Neural cell (in vitro differentiated cells): ENCODE data around the gene RNASE13. TPM values are rescaled to one million over a fixed set of nuclear protein-coding genes. Genes with fewer than 3 reads are reported as not detected.

Experiments
- H2AFZ ChIP-seq: fragments of 200-600, 300-800 bp; sonication (generic), shearing (Covaris generic); 2 replicates; pipeline ENCODE4 v1.6.0; 2014; ENCODE audit warnings: low read depth, mild to moderate bottlenecking, antibody characterized with exemption, low read length, moderate library complexity
- H3F3A ChIP-seq: fragments of 200-600 bp; shearing (Covaris generic); 2 replicates; pipeline ENCODE4 v1.6.1; 2016; ENCODE audit warnings: mild to moderate bottlenecking, moderate library complexity, mixed read lengths, antibody characterized with exemption, low read length; ENCODE audit not compliant: insufficient read depth, poor library complexity, severe bottlenecking
- H3K27ac ChIP-seq: fragments of 200-600, 300-800 bp; sonication (generic), shearing (Covaris generic); 2 replicates; pipeline ENCODE4 v1.5.1; 2014; ENCODE audit warnings: mild to moderate bottlenecking, low read length, moderate library complexity
- H3K27me3 ChIP-seq: fragments of 300-800, 200-600 bp; sonication (generic), shearing (Covaris generic); 2 replicates; pipeline ENCODE4 v1.6.0; 2014; ENCODE audit warnings: mild to moderate bottlenecking, low read depth, low read length, moderate library complexity; ENCODE audit not compliant: insufficient read depth
- H3K36me3 ChIP-seq: fragments of 300-800, 200-600 bp; sonication (generic), shearing (Covaris generic); 2 replicates; pipeline ENCODE4 v1.5.1; 2014; ENCODE audit warnings: mild to moderate bottlenecking, antibody characterized with exemption, low read length, moderate library complexity; ENCODE audit not compliant: insufficient read depth
- H3K4me2 ChIP-seq: fragments of 300-800, 200-600 bp; sonication (generic), shearing (Covaris generic); 2 replicates; pipeline ENCODE4 v1.6.0; 2014; ENCODE audit warnings: mild to moderate bottlenecking, low read length
- H3K4me3 ChIP-seq: fragments of 300-800, 200-600 bp; sonication (generic), shearing (Covaris generic); 2 replicates; pipeline ENCODE4 v1.5.1; 2014; ENCODE audit warnings: mild to moderate bottlenecking, low read length, moderate library complexity
- H3K79me2 ChIP-seq: fragments of 200-600 bp; shearing (Covaris generic); replicated peaks from 2 replicates; pipeline ENCODE4 v1.6.0; 2014; ENCODE audit warnings: mild to moderate bottlenecking, low read length, moderate library complexity; ENCODE audit not compliant: insufficient read depth
- H3K9ac ChIP-seq: fragments of 300-800, 200-600 bp; sonication (generic), shearing (Covaris generic); 2 replicates; pipeline ENCODE4 v1.6.1; 2016; ENCODE audit warnings: mild to moderate bottlenecking, low read length, mixed read lengths
- H3K9me2 ChIP-seq: fragments of 200-600 bp; shearing (Covaris generic); 2 replicates; pipeline ENCODE4 v1.6.1; 2016; ENCODE audit warnings: mild to moderate bottlenecking, low read length, mixed read lengths; ENCODE audit not compliant: insufficient read depth
- H3K9me3 ChIP-seq: fragments of 200-600, 300-800 bp; sonication (generic), shearing (Covaris generic); 2 replicates; pipeline ENCODE4 v1.6.1; 2016; ENCODE audit warnings: mild to moderate bottlenecking, mixed run types, low read length, moderate library complexity, mixed read lengths
- H4K20me1 ChIP-seq: fragments of 200-600 bp; shearing (Covaris generic); 2 replicates; pipeline ENCODE4 v1.6.1; 2016; ENCODE audit warnings: mild to moderate bottlenecking, mixed run types; ENCODE audit not compliant: insufficient read depth
- EP300 ChIP-seq: fragments of 450-650 bp; conservative IDR thresholded peaks from 2 replicates; pipeline ENCODE4 v1.6.1; 2014; ENCODE audit warnings: antibody characterized with exemption, mild to moderate bottlenecking, moderate library complexity; ENCODE audit not compliant: poor library complexity, severe bottlenecking
- EZH2 ChIP-seq: fragments of 200-600, 300-800 bp; shearing (Covaris generic), sonication (generic); IDR thresholded peaks from 2 replicates; pipeline ENCODE4 v1.6.1; 2014; ENCODE audit warnings: antibody characterized with exemption, low read length, borderline replicate concordance, mild to moderate bottlenecking; ENCODE audit not compliant: insufficient read depth, poor library complexity, severe bottlenecking
- MXI1 ChIP-seq: fragments of 450-650 bp; conservative IDR thresholded peaks from 2 replicates; pipeline ENCODE4 v1.6.1; 2014; ENCODE audit warnings: antibody characterized with exemption, mild to moderate bottlenecking; ENCODE audit not compliant: poor library complexity, severe bottlenecking
- POLR2AphosphoS5 ChIP-seq: IDR thresholded peaks from 2 replicates; pipeline ENCODE4 v1.6.1; 2012
- RAD21 ChIP-seq: fragments of 450-650 bp; conservative IDR thresholded peaks from 2 replicates; pipeline ENCODE4 v1.6.1; 2014; ENCODE audit warnings: antibody characterized with exemption, mild to moderate bottlenecking, moderate library complexity
- SMC3 ChIP-seq: fragments of 450-650 bp; conservative IDR thresholded peaks from 2 replicates; pipeline ENCODE4 v1.6.1; 2014; ENCODE audit warnings: antibody characterized with exemption, mild to moderate bottlenecking, moderate library complexity; ENCODE audit not compliant: poor library complexity
- TAF1 ChIP-seq: IDR thresholded peaks from 2 replicates; pipeline ENCODE4 v1.6.1; 2012; ENCODE audit warnings: low read depth
- polyA plus RNA-seq: library from polyadenylated mRNA; depleted of rRNA; stranded (reverse); fragments of >200 nt; gene quantifications from 2 replicates; pipeline ENCODE4 v1.2.3, GENCODE V29; 2014
- TF ChIP-seq, protein P1 (sequence below): IDR thresholded peaks from 2 replicates; pipeline ENCODE4 v1.6.1; 2012; ENCODE audit warnings: borderline replicate concordance
- TF ChIP-seq, protein P2 (sequence below): fragments of 450-650 bp; IDR thresholded peaks from 2 replicates; pipeline ENCODE4 v1.5.1; 2014; ENCODE audit warnings: antibody characterized with exemption, mild to moderate bottlenecking, moderate library complexity; ENCODE audit not compliant: poor library complexity, severe bottlenecking

RNASE13 gene
- polyA plus RNA-seq, 1 donor from 2014 or later: not detected

DNA sequence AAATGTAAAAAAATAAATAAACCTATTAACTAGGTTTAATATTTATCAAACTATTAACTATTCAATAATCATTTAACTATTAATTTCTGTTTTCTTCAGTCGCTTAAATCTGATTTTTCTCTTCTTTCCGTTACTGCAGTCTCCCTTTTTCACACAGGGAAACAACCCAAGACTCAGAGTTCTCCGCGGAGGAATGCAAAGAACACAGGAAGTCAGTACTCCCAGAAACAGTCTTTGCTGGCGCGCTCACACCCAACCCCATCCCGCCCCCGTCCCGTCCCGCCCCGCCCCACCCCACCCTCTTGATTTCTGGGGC, 45.2 kb downstream of the RNASE13 start:
- H3K9me2 ChIP-seq: no peaks in the 10 kb centered on the region
- TF ChIP-seq SMC3 (no peak), POLR2AphosphoS5 (no peak), RAD21 (no peak), MXI1 (no peak)
- H3K9ac ChIP-seq: peak overlapping the region; percentile 24
- H3F3A ChIP-seq: no peaks in the 10 kb centered on the region
- H3K36me3 ChIP-seq: peaks cover 3% of the 10 kb centered on the region
- no peaks in the 10 kb centered on the region for H4K20me1 ChIP-seq
- peaks cover 22% of the 10 kb centered on the region for H3K79me2 ChIP-seq
- H3K27me3 ChIP-seq: no peaks in the 10 kb centered on the region
- no peaks in the 10 kb centered on the region for H3K9me3 ChIP-seq
- peak overlapping the region; percentile 88 for H3K4me3 ChIP-seq
- H3K4me2 ChIP-seq: peak overlapping the region; percentile 41
- H3K27ac ChIP-seq: peak overlapping the region; percentile 60
- H2AFZ ChIP-seq: peak overlapping the region; percentile 82

DNA sequence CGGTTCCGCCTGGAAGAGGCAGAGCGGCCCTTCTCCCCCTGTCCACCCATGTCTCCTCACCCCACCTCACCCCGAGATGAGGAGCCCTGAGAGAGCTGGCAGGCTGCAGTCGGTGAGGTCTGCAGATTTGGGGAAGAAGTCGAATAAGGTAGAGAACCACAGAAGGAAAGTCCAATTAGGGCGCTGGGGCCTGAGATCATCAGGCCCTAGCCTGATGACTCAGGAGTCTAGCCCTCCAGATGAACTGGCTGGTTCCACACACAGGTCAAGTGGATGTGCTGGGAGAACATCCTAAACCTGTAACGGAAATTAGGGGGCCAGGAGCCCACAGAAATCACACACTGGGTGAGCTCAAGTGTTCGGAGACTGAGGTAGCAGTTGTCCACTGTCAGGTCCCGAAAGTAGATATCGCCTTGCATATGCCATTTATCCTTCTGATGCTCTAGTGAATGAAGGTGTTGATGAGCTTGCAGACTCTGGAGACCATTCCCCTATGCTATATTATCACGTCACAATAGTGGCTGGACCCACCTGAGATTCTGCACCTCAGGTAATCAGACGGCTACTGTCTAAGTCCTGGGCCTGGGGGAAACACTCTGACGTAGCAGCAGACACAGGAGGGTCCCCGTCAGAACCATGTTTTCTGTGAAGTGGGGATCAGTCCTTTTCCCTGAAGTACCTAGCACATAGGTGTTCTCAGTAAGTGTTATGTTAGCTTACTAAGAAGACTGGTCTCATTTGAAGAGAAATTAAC, 45.7 kb downstream of the RNASE13 start:
- Histone ChIP-seq H3K9me3 (no peaks in the 10 kb centered on the region), H3K27ac (peak overlapping the region; percentile 60), H3K9ac (peak overlapping the region; percentile 24), H3K79me2 (peaks cover 22% of the 10 kb centered on the region), H2AFZ (peak overlapping the region; percentile 82), H3K4me3 (peak overlapping the region; percentile 88), H3K36me3 (no peaks in the 10 kb centered on the region), H3K27me3 (no peaks in the 10 kb centered on the region), H3K9me2 (no peaks in the 10 kb centered on the region), H4K20me1 (no peaks in the 10 kb centered on the region), H3K4me2 (peak overlapping the region; percentile 41), H3F3A (no peaks in the 10 kb centered on the region)
- TF ChIP-seq, protein P1, sequence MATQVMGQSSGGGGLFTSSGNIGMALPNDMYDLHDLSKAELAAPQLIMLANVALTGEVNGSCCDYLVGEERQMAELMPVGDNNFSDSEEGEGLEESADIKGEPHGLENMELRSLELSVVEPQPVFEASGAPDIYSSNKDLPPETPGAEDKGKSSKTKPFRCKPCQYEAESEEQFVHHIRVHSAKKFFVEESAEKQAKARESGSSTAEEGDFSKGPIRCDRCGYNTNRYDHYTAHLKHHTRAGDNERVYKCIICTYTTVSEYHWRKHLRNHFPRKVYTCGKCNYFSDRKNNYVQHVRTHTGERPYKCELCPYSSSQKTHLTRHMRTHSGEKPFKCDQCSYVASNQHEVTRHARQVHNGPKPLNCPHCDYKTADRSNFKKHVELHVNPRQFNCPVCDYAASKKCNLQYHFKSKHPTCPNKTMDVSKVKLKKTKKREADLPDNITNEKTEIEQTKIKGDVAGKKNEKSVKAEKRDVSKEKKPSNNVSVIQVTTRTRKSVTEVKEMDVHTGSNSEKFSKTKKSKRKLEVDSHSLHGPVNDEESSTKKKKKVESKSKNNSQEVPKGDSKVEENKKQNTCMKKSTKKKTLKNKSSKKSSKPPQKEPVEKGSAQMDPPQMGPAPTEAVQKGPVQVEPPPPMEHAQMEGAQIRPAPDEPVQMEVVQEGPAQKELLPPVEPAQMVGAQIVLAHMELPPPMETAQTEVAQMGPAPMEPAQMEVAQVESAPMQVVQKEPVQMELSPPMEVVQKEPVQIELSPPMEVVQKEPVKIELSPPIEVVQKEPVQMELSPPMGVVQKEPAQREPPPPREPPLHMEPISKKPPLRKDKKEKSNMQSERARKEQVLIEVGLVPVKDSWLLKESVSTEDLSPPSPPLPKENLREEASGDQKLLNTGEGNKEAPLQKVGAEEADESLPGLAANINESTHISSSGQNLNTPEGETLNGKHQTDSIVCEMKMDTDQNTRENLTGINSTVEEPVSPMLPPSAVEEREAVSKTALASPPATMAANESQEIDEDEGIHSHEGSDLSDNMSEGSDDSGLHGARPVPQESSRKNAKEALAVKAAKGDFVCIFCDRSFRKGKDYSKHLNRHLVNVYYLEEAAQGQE: no peak
- TF ChIP-seq SMC3 (no peak), RAD21 (no peak), POLR2AphosphoS5 (no peak), TAF1 (no peak), EZH2 (no peak), MXI1 (no peak), EP300 (no peak)
- TF ChIP-seq, protein P2, sequence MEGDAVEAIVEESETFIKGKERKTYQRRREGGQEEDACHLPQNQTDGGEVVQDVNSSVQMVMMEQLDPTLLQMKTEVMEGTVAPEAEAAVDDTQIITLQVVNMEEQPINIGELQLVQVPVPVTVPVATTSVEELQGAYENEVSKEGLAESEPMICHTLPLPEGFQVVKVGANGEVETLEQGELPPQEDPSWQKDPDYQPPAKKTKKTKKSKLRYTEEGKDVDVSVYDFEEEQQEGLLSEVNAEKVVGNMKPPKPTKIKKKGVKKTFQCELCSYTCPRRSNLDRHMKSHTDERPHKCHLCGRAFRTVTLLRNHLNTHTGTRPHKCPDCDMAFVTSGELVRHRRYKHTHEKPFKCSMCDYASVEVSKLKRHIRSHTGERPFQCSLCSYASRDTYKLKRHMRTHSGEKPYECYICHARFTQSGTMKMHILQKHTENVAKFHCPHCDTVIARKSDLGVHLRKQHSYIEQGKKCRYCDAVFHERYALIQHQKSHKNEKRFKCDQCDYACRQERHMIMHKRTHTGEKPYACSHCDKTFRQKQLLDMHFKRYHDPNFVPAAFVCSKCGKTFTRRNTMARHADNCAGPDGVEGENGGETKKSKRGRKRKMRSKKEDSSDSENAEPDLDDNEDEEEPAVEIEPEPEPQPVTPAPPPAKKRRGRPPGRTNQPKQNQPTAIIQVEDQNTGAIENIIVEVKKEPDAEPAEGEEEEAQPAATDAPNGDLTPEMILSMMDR: no peak
